ENCODE results near the gene ACTG2.

ACTG2 gene

GRCh38 chr2:73961823-73962615 is 69.2 kb downstream of the ACTG2 start:
- no peak for TF ChIP-seq Cebpa-rat (IDR thresholded peaks at IDR 0.05)
- Histone ChIP-seq H3K9me3 (peaks cover 27% of the 10 kb centered on the region), H3K4me3 (no peak overlapping the region), H3K4me1 (peaks cover 6% of the 10 kb centered on the region), H3K27ac (no peak overlapping the region), H3K4me2 (no peak overlapping the region), H4K20me1 (0 out of 2 replicates have a peak, but pooled peaks cover 9% of the 10 kb centered on the region), H3K36me3 (peaks cover 59% of the 10 kb centered on the region), H3K9ac (no peak overlapping the region), H3K27me3 (no peaks in the 10 kb centered on the region)

- no peak overlapping the region for H3K4me2 ChIP-seq
- no peaks in the 10 kb centered on the region for H3K27me3 ChIP-seq
- H3K4me1 ChIP-seq, result peaks cover 14% of the 10 kb centered on the region
- H4K20me1 ChIP-seq, result 0 out of 2 replicates have a peak, but pooled peaks cover 2% of the 10 kb centered on the region
- TF ChIP-seq Cebpa-rat (IDR thresholded peaks at IDR 0.05), result no peak
- no peak overlapping the region for H3K9ac ChIP-seq
- H3K27ac ChIP-seq, result no peak overlapping the region
- H3K4me3 ChIP-seq, result no peak overlapping the region
- peaks cover 51% of the 10 kb centered on the region for H3K36me3 ChIP-seq
- peaks cover 27% of the 10 kb centered on the region for H3K9me3 ChIP-seq
Observed at GRCh38 chr2:73962798-73963197, 70.0 kb downstream of the ACTG2 start.

- H3K4me1 ChIP-seq, result peaks cover 21% of the 10 kb centered on the region
- peaks cover 27% of the 10 kb centered on the region for H3K9me3 ChIP-seq
- no peaks in the 10 kb centered on the region for H4K20me1 ChIP-seq
- H3K4me3 ChIP-seq, result no peak overlapping the region
- H3K27me3 ChIP-seq, result no peaks in the 10 kb centered on the region
- no peak overlapping the region for H3K27ac ChIP-seq
- no peak overlapping the region for H3K4me2 ChIP-seq
- no peak overlapping the region for H3K9ac ChIP-seq
- peaks cover 44% of the 10 kb centered on the region for H3K36me3 ChIP-seq
- no peak for TF ChIP-seq Cebpa-rat (IDR thresholded peaks at IDR 0.05)
Observed at GRCh38 chr2:73963385-73964120, 70.7 kb downstream of the ACTG2 start.

GRCh38 chr2:73964223-73964622 is 71.4 kb downstream of the ACTG2 start:
- no peak overlapping the region for H3K27ac ChIP-seq
- no peaks in the 10 kb centered on the region for H3K27me3 ChIP-seq
- peaks cover 28% of the 10 kb centered on the region for H3K4me1 ChIP-seq
- no peak overlapping the region for H3K4me3 ChIP-seq
- H3K9ac ChIP-seq, result no peak overlapping the region
- H3K9me3 ChIP-seq, result peaks cover 27% of the 10 kb centered on the region
- H3K4me2 ChIP-seq, result no peak overlapping the region
- no peak for TF ChIP-seq Cebpa-rat (IDR thresholded peaks at IDR 0.05)
- peaks cover 37% of the 10 kb centered on the region for H3K36me3 ChIP-seq
- H4K20me1 ChIP-seq, result no peaks in the 10 kb centered on the region

GRCh38 chr2:73965053-73965452 is 72.2 kb downstream of the ACTG2 start:
- H3K9me3 ChIP-seq, result peaks cover 27% of the 10 kb centered on the region
- H3K36me3 ChIP-seq, result peaks cover 29% of the 10 kb centered on the region
- no peak overlapping the region for H3K4me3 ChIP-seq
- no peaks in the 10 kb centered on the region for H4K20me1 ChIP-seq
- no peaks in the 10 kb centered on the region for H3K27me3 ChIP-seq
- H3K4me1 ChIP-seq, result peaks cover 36% of the 10 kb centered on the region
- TF ChIP-seq Cebpa-rat (IDR thresholded peaks at IDR 0.05), result no peak
- no peak overlapping the region for H3K9ac ChIP-seq
- H3K27ac ChIP-seq, result no peak overlapping the region
- H3K4me2 ChIP-seq, result no peak overlapping the region

- Histone ChIP-seq H3K4me3 (no peak overlapping the region), H3K27me3 (no peaks in the 10 kb centered on the region), H4K20me1 (no peaks in the 10 kb centered on the region), H3K27ac (peak overlapping the region; percentile 98), H3K9ac (no peak overlapping the region), H3K4me1 (peaks cover 70% of the 10 kb centered on the region), H3K4me2 (peak overlapping the region; percentile 96), H3K9me3 (no peaks in the 10 kb centered on the region), H3K36me3 (no peaks in the 10 kb centered on the region)
- TF ChIP-seq Cebpa-rat (IDR thresholded peaks at IDR 0.05), result no peak
Observed at GRCh38 chr2:73968357-73968937, 75.6 kb downstream of the ACTG2 start.

GRCh38 chr2:73969356-73969755 is 76.5 kb downstream of the ACTG2 start:
- H3K4me3 ChIP-seq, result no peak overlapping the region
- TF ChIP-seq Cebpa-rat (IDR thresholded peaks at IDR 0.05), result no peak

More at GRCh38 chr2:73969356-73969755, 76.5 kb downstream of the ACTG2 start:
- H3K9ac ChIP-seq, result peak overlapping the region; percentile 82; the same call in 1 of the 2 replicates
- H3K4me1 ChIP-seq, result peaks cover 75% of the 10 kb centered on the region
- H4K20me1 ChIP-seq, result no peaks in the 10 kb centered on the region
- H3K36me3 ChIP-seq, result no peaks in the 10 kb centered on the region
- H3K27ac ChIP-seq, result peak overlapping the region; percentile 98
- H3K27me3 ChIP-seq, result no peaks in the 10 kb centered on the region
- no peaks in the 10 kb centered on the region for H3K9me3 ChIP-seq
- peak overlapping the region; percentile 96 for H3K4me2 ChIP-seq
